NCI-H2029 treated with DMSO at 0.1 percent for 48 hours (cell line): ENCODE measurements around the gene DENND4C.
"Not testable (repeated sequence)": the region's sequence is repeated elsewhere in the genome, so short reads cannot be mapped to it uniquely, and the experiment has no call there.

ENCODE experiments used
- DNase-seq: peaks from one replicate; lab custom pipeline; 2025; lab: John Stamatoyannopoulos, UW

The DENND4C gene

DNA sequence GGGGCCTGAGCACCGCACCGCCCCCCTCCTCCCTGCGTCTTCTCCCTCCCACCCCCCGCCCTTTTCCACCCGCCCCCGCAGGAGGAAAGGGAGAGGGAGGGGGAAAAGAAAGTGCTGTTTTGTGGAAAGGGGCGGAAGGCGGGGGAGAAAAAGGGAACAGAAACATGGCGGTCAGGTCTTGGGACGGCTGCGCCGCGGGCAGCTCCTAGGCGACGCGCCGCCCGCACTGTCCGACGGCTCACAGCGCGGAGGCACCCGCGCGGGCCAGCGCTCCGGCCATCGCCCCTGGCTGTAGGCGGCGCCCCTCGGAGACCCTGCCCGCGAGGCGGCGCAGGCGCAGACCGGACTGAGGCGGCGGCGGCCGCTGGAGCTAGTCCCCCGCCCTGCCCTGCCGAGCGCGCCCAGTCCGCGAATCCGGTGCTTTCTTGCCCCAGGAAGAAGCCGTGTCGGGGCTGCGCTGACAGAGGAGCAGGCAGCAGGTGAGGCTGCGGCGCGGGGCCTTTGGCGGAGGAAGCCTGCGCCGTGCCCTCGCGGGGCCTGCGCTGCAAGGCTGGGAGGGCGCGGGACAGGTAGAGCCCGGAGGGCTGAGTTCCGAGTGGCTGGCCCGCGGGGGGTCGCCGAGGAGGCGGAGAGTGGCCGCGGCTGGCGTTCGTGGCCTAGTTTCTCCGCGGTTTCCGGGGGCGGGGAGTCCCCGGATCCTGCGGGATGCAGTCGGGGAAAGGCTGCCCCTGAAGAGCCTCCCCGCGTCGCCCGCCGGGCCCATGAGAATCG, at the start of gene DENND4C:
Gene DENND4C, plus strand, starts transcription at position 339 of the 771 bp plus-strand sequence. CDS start 45,482 bp downstream, outside the sequence.
- DNase-seq, result peak; percentile 44

DNA sequence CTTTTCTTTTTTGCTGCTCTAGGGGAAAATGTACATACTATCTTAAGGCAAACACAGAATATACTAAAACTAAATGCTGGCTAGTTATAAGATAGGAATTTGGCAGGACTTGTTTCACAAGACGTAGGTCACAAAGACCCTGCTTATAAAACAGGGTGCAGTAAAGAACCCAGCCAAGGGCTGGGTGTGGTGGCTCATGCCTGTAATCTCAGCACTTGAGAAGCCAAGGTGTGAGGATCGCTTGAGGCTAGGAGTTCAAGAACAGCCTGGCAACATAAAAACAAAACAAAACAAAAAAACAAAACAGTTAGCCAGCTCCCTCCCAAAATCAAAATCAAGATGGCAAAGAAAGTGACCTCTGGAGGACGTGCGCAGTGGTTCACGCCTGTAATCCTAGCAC, 49.5 kb upstream of the DENND4C start:
- DNase-seq, result no peak

DNA sequence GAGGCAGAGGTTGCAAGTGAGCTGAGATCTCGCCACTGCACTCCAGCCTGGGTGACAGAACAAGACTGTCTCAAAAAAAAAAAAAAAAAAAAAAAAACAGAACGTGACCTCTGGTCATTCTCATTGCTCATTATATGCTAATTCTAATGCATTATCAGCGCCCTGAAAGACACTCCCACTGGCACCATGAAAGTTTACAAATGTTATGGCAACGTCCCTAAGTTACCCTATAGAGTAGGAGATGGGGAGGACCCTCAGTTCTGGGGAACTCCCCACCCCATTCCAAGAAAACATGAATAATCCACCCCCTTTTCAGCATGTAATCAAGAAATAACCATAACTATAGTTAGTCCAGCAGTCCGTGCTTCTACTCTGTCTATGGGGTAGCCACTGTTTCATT, 48.9 kb upstream of the DENND4C start:
- DNase-seq, result no peak

DNA sequence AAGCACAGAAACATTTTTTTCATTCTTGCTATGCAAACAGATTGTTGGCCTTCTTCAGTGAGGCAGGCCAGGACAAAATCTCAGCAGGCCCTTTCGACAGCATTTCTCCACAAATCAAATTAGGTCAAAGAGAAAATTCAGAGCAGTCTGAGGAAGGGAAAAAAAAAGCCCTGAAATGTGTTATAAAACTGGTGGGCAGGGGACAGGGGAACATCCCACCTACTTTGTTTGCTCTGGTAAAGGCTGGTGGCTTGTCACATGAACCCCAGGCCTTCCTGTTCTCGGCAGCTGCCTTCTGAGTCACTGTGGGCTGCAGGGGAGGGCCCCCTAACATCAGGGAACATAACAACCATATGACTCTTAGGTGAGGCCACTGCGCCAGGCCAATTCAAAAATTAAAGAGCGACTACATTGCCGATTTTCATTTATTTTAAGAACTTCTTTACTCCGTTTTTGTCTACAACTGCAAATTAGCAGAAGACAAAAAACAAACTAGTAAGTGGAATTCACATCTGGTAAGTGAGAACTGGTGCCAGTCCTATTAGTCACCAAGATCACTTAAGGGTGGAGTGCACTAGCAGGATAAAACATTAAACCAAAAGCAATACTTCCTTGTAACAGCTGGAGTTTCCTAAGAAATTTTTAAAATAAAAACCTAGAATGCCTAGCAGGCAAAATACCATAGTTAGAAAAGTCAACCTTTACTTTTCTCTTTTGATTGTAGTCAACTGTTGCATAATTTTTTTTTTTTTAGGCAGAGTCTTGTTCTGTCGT, 46.2 kb upstream of the DENND4C start:
- no peak for DNase-seq

DNA sequence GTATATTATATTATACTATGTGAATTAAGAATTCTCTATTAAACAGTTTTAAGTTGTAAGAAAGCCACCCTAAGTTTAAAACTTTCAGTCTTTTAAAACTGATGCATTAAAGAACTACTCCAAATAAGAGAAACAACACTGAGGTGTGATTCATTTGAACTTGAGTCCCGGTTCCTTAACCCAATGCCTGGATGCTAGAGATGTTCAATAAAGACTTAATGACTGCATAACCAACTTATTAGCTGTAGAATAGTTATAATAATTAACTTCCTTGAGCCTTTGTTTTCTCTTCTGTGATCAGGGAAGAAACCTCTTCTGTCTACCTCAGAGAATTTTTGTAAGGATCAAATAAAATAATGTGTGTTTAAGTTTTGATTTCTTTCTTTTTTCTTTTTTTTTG, 45.3 kb upstream of the DENND4C start:
- DNase-seq, result no peak

DNA sequence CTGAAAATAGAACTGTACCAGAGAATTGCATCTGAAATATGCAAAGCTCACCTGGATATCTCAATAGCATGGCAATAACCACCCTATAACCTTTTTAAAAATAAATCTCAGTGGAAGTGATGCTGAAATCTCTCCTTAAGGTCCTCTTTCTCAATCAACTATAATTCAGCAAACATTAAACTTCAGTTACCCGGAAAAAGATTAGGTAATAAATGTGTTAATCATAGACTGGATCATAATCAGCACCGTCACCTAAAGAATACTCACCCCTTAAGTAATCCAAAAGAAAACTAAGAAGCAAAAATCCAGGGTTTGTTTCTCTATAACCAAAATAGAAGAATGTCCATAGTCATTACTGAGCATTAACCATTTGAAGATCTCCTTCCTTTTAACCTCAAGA, 44.3 kb upstream of the DENND4C start:
- DNase-seq, result no peak

DNA sequence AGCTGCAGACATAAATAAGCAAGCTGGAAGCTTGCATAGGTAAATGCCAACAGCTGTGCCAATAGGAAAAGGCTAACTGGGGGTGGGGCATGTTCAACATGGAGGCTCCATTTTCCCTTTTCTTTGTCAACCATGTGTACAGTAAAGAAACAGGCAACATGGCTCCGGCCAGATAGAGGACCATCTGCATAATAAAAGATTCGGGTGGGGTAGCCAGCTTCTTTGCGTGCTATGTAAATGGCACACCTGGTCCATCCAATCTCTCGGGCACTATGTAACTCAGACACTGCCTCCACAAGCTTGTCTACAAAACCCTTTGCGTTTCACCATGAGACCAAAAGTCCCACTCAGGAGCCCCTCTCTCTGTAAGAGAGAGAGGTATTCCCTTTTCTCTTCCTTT, 41.7 kb upstream of the DENND4C start:
- no peak for DNase-seq

DNA sequence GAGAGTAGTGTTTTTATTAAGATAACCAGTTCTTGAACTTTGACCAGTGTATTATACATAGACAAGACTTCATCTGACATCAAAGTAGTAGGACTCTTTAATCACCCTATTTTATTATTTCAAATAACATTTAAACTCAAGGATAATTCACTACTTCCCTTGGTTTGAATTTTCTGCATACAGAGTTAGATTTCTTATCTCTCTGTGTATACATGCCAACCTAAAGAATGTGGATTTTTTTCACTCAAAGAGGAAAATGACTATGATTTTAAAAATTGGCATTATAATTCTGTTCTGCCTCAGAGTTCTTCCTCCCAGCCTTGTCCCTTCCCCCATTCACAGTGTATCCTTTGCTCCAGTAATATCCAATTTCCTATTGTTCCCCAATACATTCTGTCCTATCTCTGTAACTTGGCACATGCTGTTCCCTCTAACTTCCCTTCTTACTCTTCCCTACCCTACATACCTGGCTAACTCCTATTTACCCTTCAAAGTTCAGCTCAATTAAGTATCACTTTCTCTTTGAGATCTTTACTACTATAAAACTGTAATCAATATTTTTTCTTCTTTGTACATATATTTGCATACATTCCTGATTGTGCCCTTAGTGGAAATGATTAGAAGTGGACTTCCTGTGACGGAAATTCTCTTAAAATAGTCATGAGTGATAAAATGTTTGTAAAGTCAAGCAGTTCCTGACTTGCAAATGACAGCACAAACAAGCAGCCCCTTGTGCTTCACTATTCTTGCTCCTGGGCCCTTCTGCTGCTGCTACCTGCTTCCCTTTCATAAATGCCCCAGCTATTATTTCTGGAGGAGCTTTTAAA, 38.1 kb upstream of the DENND4C start:
- DNase-seq, result no peak

DNA sequence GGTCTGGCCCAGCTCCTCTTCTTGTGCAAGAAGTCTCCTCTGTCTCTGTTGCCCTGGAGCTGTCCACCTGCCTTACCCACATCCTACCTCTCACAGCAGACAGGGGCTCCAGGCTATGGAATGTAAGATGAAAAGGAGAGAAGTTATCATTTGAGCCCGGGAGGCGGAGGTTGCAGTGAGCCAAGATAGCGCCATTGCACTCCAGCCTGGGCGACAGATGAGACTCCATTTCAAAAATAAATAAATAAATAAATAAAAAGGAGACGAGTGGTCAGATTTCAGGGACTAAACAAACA, 37.5 kb upstream of the DENND4C start:
- no peak for DNase-seq

DNA sequence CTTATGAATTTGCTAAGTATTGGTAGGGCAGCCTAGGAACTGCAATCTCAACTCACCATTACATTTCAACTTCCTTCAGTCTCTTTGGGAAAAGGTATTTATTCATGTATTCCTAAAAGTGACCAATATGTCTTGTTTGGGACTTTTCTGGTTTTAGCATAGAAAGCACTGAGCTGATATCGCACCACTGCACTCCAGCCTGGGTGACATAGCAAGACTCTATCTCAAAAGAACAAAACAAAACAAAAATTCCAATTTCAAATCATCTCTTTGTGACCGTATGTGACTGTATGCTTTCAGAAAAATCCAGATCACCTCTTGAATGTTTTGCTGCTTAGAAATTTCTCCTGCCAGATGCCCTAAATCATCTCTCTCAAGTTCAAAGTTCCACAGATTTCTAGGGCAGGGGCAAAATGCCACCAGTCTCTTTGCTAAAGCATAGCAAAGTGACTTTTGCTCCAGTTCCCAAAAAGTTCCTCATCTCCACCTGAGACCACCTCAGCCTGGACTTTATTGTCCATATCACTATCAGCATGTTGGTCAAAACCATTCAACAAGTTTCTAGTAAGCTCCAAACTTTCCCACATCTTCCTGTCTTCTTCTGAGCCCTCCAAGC, 37.0 kb upstream of the DENND4C start:
- DNase-seq, result not testable (repeated sequence)

DNA sequence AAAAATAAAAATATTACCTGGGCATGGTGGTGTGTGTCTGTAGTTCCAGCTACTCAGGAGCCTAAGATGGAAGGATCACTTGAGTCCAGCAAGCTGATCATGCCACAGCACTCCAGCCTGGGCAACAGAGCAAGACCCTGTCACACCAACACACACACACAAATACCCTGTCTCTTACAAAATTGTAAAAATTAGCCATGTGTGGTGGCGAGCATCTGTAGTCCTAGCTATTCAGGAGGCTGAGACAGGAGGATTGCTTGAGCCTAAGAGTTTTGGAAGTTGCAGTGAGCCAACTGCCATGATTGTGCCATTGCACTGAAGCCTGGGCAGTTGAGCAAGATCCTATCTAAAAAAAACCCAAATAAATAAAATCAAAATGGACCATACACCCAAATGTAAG, 32.1 kb upstream of the DENND4C start:
- DNase-seq, result no peak

DNA sequence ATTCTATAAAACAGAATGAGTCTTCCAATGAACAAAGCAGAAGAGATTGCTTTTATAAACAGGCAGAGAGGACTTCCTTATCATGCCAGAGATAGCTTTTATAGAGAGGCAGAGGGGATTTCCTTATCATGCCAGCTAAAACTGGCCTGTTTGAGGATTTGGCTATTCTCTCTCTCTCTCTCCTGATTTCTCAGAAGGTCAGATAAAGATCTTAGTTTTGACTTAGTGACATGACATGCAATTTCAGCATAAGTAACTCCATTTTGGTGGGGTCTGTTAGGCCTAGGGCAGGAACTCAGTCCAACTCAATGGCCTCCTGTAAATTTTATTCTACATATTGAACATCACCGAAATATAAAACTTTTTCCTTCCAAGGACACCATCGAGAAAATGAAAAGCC, 31.5 kb upstream of the DENND4C start:
- DNase-seq, result no peak

DNA sequence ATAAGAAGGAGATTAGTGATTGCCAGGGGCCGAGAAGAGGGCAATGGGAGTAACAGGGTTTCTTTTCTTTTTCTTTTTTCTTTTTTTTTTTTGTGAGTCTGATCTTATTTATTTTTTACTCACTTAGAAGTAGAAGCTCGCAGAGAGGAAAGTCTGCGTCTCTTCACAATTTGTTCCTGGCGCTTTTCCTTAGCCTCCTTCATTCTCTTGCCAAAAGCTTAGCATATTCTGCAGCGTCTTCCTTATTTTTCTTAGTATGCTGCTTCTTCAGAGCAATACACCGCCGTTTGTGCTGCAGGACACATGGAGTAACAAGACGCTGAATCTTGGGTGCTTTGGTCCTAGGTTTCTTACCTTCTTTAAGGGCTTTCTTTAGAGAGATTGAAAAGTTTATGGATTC, 30.3 kb upstream of the DENND4C start:
- DNase-seq, result no peak

DNA sequence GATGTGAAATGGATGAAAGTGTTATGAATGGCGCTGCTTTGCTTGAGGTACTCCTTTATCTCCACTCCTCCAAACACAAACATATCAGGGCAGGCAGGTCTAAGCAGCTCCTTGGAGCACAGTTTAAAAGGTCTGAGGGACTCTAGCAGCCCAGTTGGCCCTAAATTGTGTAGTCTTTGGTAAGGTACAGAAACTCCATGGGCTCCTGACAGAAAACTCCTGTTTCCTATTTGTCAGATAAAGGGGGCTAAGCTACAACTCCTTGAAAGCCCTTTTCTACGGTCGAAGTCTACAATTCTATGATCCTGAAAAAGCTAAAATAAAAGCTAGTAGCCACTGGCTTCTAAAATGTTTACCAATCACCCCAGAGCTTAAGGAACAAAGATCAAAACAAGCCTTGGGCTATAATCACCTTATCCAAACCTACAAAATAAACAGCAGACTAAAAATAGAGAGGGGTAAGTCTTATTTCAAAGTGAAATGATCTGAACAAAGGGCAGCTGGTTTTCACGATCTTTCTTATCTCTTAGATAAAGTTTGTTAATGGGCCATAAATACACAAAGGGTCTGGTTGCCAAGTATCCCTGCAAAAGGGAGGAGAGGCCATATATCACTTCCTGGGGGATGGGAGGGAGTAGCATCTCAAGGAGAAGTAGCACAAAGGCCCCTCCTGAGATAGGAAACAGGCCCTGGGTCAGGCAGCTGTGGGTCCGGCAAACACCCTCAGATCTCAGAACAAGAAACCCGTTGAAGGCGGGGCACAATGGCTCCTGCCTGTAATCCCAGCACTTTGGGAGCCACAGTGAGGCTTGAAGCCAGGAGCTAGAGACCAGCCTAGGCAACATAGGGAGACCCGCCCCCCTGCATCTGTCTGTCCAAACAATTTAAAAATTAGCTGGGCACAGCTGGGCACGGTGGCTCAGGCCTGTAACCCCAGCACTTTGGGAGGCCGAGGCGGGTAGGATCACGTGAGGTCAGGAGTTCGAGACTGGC, 28.3 kb upstream of the DENND4C start:
- DNase-seq, result no peak

DNA sequence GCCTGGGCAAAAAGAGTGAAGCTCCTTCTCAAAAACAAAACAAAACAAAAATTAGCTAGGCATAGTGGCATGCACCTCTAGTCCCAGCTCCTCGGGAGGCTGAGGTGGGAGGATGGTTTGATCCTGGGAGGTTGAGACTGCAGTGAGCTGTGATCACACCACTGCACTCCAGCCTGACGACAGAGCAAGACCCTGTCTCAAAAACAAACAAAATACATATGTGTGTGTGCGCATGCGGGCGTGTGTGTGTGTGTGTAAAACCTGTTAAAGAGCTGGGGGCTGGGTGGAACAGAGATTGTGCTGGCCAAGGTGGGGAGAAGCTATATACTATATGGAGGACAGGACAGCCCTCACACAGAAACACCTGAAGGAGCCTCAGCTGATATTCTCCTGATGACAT, 27.4 kb upstream of the DENND4C start:
- DNase-seq, result no peak

DNA sequence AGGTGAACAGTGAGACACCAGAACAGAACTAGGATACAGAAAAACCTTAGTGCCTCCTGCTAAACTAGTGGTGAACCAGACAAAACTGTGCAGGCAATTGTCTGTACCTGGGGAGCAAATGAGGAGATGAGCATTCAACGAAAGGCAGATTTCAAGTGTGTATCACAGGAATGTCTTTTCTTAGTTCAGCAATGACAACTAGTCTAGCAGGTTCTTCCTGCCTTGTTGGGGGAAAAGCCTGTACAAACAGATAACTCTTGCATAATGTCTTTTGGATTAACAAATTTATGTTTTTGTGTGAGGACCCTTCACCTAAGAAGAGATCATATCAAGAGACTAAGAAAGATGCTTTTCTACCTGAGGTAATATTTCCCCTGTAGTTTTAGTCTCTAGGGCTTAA, 21.8 kb upstream of the DENND4C start:
- no peak for DNase-seq

DNA sequence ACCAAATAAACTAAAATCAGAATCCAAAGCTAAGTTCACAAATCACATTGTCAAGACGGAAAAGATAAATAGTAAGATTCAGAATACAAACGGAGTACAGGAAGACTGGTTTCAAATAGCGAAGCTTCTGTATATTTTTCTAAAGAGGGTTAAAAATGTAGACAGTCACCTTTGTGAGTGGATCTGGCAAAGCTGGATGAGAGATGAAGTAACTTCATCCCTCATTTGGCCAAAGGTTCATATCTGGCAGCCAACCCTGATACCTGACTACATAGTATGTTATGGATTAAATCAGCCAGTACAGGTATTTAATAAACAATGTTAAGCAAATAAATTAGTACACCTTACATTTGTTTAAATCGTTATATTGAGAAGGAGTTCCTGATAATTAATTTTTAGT, 21.3 kb upstream of the DENND4C start:
- DNase-seq, result no peak

DNA sequence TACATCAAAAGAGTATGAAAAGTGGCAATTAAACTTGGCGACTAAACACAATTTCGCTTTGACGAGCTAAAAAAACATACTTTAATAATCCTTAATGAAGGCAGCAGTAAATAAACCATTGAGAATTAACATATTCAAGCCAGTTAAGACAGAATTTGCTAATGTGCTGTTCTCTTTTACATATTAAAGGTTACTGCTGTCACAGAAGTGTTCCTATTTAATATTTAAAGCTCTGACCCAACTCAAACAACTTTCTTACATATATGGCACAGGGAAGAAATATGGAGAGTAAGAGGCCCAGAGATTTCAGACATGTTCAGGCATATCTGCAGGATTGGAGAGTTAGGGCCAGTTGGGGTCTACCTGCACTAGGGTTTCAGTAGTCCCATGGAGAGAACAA, 16.7 kb upstream of the DENND4C start:
- DNase-seq, result no peak

DNA sequence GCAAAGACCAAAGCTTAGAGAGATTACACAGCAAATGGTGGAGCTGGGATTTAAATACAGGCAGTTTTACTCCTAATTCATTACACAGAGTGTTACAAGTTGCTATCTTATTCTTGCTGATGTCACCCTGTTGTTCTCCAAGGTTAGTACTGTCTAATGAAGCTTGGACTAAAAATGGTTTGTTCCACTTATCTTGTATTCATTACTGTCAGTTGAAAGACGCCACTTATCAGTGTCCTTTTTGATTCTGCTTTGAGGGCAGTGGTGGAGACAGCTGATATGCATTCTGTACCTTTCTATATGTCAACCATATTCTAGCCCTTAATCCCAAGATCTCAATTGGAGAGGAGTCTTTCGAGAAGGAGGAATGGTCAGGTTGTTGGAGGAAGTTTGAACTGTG, 14.0 kb upstream of the DENND4C start:
- DNase-seq, result no peak

DNA sequence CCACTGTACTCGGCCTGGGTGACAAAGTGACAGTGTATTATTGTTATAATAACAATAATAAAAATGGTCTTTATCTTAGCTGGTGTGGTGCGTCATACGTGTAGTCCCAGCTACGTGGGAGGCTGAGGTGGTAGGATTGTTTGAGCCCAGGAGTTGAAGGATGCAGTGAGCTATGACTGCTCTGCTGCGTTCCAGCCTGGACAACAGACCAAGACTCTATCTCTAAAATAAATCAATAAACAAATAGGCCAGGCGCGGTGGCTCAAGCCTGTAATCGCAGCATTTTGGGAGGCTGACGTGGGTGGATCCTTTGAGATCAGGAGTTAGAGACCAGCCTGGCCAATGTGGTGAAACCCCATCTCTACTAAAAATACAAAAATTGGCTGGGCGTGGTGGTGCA, 9.2 kb upstream of the DENND4C start:
- DNase-seq, result no peak

DNA sequence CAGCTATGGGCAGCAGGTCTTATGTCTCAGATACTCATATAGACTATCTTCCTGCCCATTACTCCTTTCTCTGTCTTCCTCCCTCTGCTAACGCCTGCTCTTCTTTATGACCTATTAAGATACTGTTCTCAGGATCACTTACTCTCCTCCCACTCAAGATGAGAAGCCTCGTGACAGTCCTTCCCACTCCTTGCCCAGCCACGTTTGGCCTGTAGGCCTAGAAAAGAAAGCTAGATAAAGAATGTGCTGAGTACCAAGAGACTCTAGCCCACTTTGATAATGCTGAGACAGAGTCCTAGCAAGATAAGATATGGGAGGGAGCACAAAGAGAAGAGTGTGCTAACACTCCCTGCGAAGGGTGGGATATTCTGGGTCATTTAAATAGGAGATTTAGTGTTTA, 6.8 kb upstream of the DENND4C start:
- no peak for DNase-seq
